ENCODE data around the gene MGAT3.

DNA sequence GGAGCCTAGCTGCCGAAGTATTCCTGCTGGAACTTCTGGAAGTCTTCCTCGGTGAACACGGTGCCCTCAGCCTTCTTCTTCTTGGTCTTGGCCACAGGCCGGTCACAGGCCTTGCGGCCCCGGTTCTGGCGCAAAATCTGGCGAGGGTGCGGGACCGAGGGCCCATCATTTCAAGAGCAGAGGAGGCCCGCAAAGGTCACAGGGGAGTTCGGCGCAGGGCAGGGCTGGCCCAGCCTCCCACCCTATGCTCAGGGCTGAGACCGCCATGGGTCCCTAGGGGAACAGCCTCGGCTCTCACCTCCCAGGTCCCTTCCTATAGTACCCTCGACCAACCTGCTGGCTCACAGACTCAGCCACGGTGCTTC, 72.7 kb downstream of the MGAT3 start:
- no peak for TF ChIP-seq CTCF (IDR thresholded peaks at IDR 0.05 in 2 of 3, conservative IDR thresholded peaks at IDR 0.05 in 1 of 3; ENCODE audit: insufficient read depth in 2 of 3, low read depth in 1 of 3, low read length in 3 of 3)
- no peak for TF ChIP-seq TAF1 (IDR thresholded peaks at IDR 0.05; ENCODE audit: control insufficient read depth, extremely low read depth, insufficient read depth, low read length, severe bottlenecking)
- no peak for TF ChIP-seq NFYB (IDR thresholded peaks at IDR 0.05; ENCODE audit: extremely low read depth, insufficient read length)
- TF ChIP-seq EP300 (IDR thresholded peaks at IDR 0.05; ENCODE audit: low read length), result no peak
- no peak for TF ChIP-seq GABPA (tag; conservative IDR thresholded peaks at IDR 0.05; ENCODE audit: low read depth)
- no peak for TF ChIP-seq E2F6 (IDR thresholded peaks at IDR 0.05; ENCODE audit: borderline replicate concordance in 1 of 2, extremely low read depth in 1 of 2, insufficient read depth in 1 of 2, insufficient read length in 1 of 2, low read depth in 1 of 2, low read length in 1 of 2, poor library complexity in 1 of 2, severe bottlenecking in 1 of 2)
- TF ChIP-seq ZNF707 (CRISPR knock-in tag; conservative IDR thresholded peaks at IDR 0.05), result no peak
- TF ChIP-seq MAFK (IDR thresholded peaks at IDR 0.05; ENCODE audit: low read length), result no peak
- no peak for TF ChIP-seq POLR2AphosphoS5 (IDR thresholded peaks at IDR 0.05; ENCODE audit: control insufficient read depth, insufficient read depth, low read depth, low read length)
- no peak for TF ChIP-seq TAL1 (IDR thresholded peaks at IDR 0.05)
- no peak for TF ChIP-seq E2F5 (CRISPR knock-in tag; IDR thresholded peaks at IDR 0.05)
- TF ChIP-seq, protein P1, sequence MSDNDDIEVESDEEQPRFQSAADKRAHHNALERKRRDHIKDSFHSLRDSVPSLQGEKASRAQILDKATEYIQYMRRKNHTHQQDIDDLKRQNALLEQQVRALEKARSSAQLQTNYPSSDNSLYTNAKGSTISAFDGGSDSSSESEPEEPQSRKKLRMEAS (CRISPR knock-in tag; IDR thresholded peaks at IDR 0.05), result no peak
